ENCODE data around the gene CHRNA3. TPM values are rescaled to one million over a fixed set of nuclear protein-coding genes. Genes with fewer than 3 reads are reported as not detected.

The CHRNA3 gene
- total RNA-seq, 1 donor from 2014 or later: 1.6 TPM

DNA sequence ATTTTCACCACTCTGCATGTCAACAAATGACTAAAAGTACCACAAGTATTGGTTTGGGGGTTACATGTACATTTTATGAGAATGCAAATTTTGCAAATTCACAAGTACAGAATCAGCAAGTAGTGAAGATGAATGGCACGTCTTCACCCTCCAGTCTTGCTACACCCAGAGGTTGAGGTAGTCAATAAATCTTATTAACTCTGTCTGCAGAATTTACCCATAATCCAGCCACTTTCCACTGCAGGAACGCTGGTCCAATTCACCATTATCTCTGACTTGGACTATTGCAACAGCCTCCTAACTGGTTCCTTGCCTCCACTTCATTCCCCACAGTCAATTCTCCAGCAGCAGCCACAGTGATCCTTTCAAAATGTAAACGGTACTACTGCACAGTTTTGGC, 70.0 kb downstream of the CHRNA3 start:
- DNase-seq (ENCODE audit: low spot score): no peak
- H3K27ac Mint-ChIP-seq: no peak overlapping the region

DNA sequence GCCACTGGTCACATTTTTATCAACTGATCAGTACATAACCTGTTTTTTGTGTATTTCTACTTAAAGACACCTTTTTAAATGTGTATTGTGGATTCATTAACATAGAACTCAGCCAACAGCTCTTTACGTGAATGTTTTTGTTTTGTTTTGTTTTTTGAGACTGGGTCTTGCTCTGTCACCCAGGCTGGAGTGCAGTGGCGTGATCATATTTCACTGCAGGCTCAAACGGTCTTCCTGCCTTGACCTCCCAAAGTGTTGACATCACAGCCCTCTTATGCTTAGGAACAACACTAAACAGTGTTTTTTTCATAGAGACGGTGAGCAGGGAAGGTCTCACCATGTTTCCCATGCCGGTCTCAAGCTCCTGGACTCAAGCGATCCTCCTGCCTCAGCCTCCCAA, 70.6 kb downstream of the CHRNA3 start:
- H3K4me3 Mint-ChIP-seq: no peak overlapping the region
- H2AFZ ChIP-seq (replicated peaks): no peak overlapping the region
- H4K20me1 ChIP-seq (ENCODE audit: low read depth): peaks cover 2% of the 10 kb centered on the region
- H3K4me1 Mint-ChIP-seq: no peaks in the 10 kb centered on the region
- no peaks in the 10 kb centered on the region for H3K27me3 Mint-ChIP-seq (ENCODE audit: insufficient read depth, low read depth)
- H3K4me3 ChIP-seq: no peak overlapping the region
- H3K79me2 ChIP-seq (ENCODE audit: low read depth): peaks cover 2% of the 10 kb centered on the region
- H3K27ac ChIP-seq: no peak overlapping the region
- H3K4me2 ChIP-seq: no peak overlapping the region
- TF ChIP-seq, protein P1, sequence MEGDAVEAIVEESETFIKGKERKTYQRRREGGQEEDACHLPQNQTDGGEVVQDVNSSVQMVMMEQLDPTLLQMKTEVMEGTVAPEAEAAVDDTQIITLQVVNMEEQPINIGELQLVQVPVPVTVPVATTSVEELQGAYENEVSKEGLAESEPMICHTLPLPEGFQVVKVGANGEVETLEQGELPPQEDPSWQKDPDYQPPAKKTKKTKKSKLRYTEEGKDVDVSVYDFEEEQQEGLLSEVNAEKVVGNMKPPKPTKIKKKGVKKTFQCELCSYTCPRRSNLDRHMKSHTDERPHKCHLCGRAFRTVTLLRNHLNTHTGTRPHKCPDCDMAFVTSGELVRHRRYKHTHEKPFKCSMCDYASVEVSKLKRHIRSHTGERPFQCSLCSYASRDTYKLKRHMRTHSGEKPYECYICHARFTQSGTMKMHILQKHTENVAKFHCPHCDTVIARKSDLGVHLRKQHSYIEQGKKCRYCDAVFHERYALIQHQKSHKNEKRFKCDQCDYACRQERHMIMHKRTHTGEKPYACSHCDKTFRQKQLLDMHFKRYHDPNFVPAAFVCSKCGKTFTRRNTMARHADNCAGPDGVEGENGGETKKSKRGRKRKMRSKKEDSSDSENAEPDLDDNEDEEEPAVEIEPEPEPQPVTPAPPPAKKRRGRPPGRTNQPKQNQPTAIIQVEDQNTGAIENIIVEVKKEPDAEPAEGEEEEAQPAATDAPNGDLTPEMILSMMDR (IDR thresholded peaks at IDR 0.05): no peak
- TF ChIP-seq EZH2phosphoT487 (IDR thresholded peaks at IDR 0.05): no peak
- TF ChIP-seq EZH2 (IDR thresholded peaks at IDR 0.05): no peak
- no peaks in the 10 kb centered on the region for H3K9me3 Mint-ChIP-seq
- H3K36me3 ChIP-seq: peaks cover 19% of the 10 kb centered on the region
- no peak overlapping the region for H3K9ac ChIP-seq
- no peak for DNase-seq (ENCODE audit: low spot score)
- H3K9me3 ChIP-seq (ENCODE audit: low read depth): no peaks in the 10 kb centered on the region
- no peaks in the 10 kb centered on the region for H3K4me1 ChIP-seq
- no peak overlapping the region for H3K27ac Mint-ChIP-seq
- H3K27me3 ChIP-seq: no peaks in the 10 kb centered on the region
- H3F3A ChIP-seq (ENCODE audit: low read depth): peaks cover 15% of the 10 kb centered on the region
- peaks cover 18% of the 10 kb centered on the region for H3K36me3 Mint-ChIP-seq

More for the DNA sequence above, 70.0 kb downstream of the CHRNA3 start:
- Histone ChIP-seq H3F3A (ENCODE audit: low read depth) (peaks cover 15% of the 10 kb centered on the region), H3K27ac (peak overlapping the region; percentile 31), H3K79me2 (ENCODE audit: low read depth) (no peaks in the 10 kb centered on the region), H3K9ac (no peak overlapping the region), H3K27me3 (no peaks in the 10 kb centered on the region), H3K36me3 (peaks cover 12% of the 10 kb centered on the region), H4K20me1 (ENCODE audit: low read depth) (no peaks in the 10 kb centered on the region), H3K4me3 (no peak overlapping the region), H3K9me3 (ENCODE audit: low read depth) (no peaks in the 10 kb centered on the region), H3K4me2 (no peak overlapping the region), H2AFZ (replicated peaks) (no peak overlapping the region), H3K4me1 (no peaks in the 10 kb centered on the region)
- Mint-ChIP-seq H3K36me3 (peaks cover 16% of the 10 kb centered on the region), H3K27me3 (ENCODE audit: insufficient read depth, low read depth) (no peaks in the 10 kb centered on the region), H3K4me1 (no peaks in the 10 kb centered on the region), H3K4me3 (no peak overlapping the region), H3K9me3 (no peaks in the 10 kb centered on the region)
- TF ChIP-seq EZH2 (IDR thresholded peaks at IDR 0.05) (no peak), EZH2phosphoT487 (IDR thresholded peaks at IDR 0.05) (no peak)
- TF ChIP-seq, protein P1 (IDR thresholded peaks at IDR 0.05): no peak

Small RNAs within 50 kb of the gene (small RNA-seq; reads per million reads assigned to genes)
- gene AC067863.2: not detected

Other genes with a start within 250 kb of the CHRNA3 start
- 55.7 and 87.7 TPM in 2 replicates for gene IREB2, start 182.8 kb downstream of the CHRNA3 start, total RNA-seq (ENCODE audit: low replicate concordance)
- 2.0 and 10.2 TPM in 2 replicates for gene HYKK, start 113.4 kb downstream of the CHRNA3 start, total RNA-seq (ENCODE audit: low replicate concordance)
- gene PSMA4, start 80.6 kb downstream of the CHRNA3 start, total RNA-seq (ENCODE audit: low replicate concordance): 368 and 595 TPM in 2 replicates
- 27.1 and 46.9 TPM in 2 replicates for gene CHRNA5, start 55.5 kb downstream of the CHRNA3 start, total RNA-seq (ENCODE audit: low replicate concordance)
- 0.24 and 0.37 TPM in 2 replicates for gene CHRNB4, start 20.2 kb upstream of the CHRNA3 start, total RNA-seq (ENCODE audit: low replicate concordance)
- 19.2 and 56.6 TPM in 2 replicates for gene ADAMTS7, start 190.5 kb upstream of the CHRNA3 start, total RNA-seq (ENCODE audit: low replicate concordance)

Measured in neural progenitor cell (in vitro differentiated cells).